ENCODE measurements around the gene TUFT1.

- TF ChIP-seq CTCF (IDR thresholded peaks at IDR 0.05) (no peak), POLR2A (IDR thresholded peaks at IDR 0.05) (no peak)
Measured at GRCh38 chr1:151504252-151504651, 35.9 kb upstream of the TUFT1 start.

All from heart left ventricle (tissue), 13 donors.